ENCODE results near the gene SH3RF3. TPM values are rescaled to one million over a fixed set of nuclear protein-coding genes. Genes with fewer than 3 reads are reported as not detected.

Gene SH3RF3
- total RNA-seq, 1 donor from 2014 or later = 59.5 TPM

- Mint-ChIP-seq H3K4me3 (ENCODE audit: unreplicated experiment) (no peak overlapping the region), H3K27ac (ENCODE audit: unreplicated experiment) (no peak overlapping the region), H3K27me3 (ENCODE audit: low read depth) (no peaks in the 10 kb centered on the region), H3K4me1 (ENCODE audit: low read depth) (peaks cover 67% of the 10 kb centered on the region), H3K36me3 (ENCODE audit: low read depth) (peaks cover 3% of the 10 kb centered on the region), H3K9me3 (ENCODE audit: low read depth) (peaks cover 3% of the 10 kb centered on the region)
- no peak for DNase-seq (ENCODE audit: low spot score)
- TF ChIP-seq CTCF (IDR thresholded peaks at IDR 0.05) = no peak
These were observed 166.7 kb downstream of the SH3RF3 start for GRCh38 chr2:109295781-109296117.

- peaks cover 47% of the 10 kb centered on the region for H3K4me1 Mint-ChIP-seq (ENCODE audit: low read depth)
- peaks cover 3% of the 10 kb centered on the region for H3K36me3 Mint-ChIP-seq (ENCODE audit: low read depth)
- no peak for TF ChIP-seq CTCF (IDR thresholded peaks at IDR 0.05)
- H3K27ac Mint-ChIP-seq (ENCODE audit: unreplicated experiment) = no peak overlapping the region
- no peak overlapping the region for H3K4me3 Mint-ChIP-seq (ENCODE audit: unreplicated experiment)
- H3K9me3 Mint-ChIP-seq (ENCODE audit: low read depth) = peaks cover 3% of the 10 kb centered on the region
- H3K27me3 Mint-ChIP-seq (ENCODE audit: low read depth) = no peaks in the 10 kb centered on the region
- no peak for DNase-seq (ENCODE audit: low spot score)
These were observed 168.8 kb downstream of the SH3RF3 start for GRCh38 chr2:109297566-109298490.

GRCh38 chr2:109298851-109299250 lies 169.8 kb downstream of the SH3RF3 start:
- no peak for TF ChIP-seq CTCF (IDR thresholded peaks at IDR 0.05)
- Mint-ChIP-seq H3K4me1 (ENCODE audit: low read depth) (peaks cover 37% of the 10 kb centered on the region), H3K4me3 (ENCODE audit: unreplicated experiment) (no peak overlapping the region), H3K36me3 (ENCODE audit: low read depth) (peaks cover 3% of the 10 kb centered on the region), H3K9me3 (ENCODE audit: low read depth) (peaks cover 3% of the 10 kb centered on the region), H3K27me3 (ENCODE audit: low read depth) (no peaks in the 10 kb centered on the region), H3K27ac (ENCODE audit: unreplicated experiment) (peak overlapping the region; percentile 32)
- no peak for DNase-seq (ENCODE audit: low spot score)

DNA sequence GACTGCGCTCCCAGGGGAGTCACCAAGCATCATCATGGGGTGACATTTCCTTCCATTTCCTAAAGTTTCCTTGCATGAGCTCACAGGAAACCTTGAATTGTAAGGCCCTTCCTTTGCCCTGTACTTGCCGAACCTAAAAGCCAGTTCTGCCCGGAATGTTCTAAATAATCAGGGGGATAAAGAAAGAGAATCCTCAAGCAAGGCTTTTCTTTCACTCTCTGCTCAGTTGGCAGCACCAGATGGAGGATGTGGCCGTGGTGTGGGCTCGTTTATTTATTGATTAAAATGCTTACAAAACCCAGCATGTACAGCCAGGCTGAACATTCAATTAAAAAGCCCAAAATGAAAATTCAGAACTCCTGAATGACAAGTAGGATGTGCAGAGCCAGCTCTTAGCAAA lies 170.5 kb downstream of the SH3RF3 start:
- Mint-ChIP-seq H3K4me3 (ENCODE audit: unreplicated experiment) (no peak overlapping the region), H3K27me3 (ENCODE audit: low read depth) (no peaks in the 10 kb centered on the region), H3K9me3 (ENCODE audit: low read depth) (peaks cover 2% of the 10 kb centered on the region), H3K27ac (ENCODE audit: unreplicated experiment) (peak overlapping the region; percentile 32), H3K36me3 (ENCODE audit: low read depth) (peaks cover 2% of the 10 kb centered on the region), H3K4me1 (ENCODE audit: low read depth) (peaks cover 32% of the 10 kb centered on the region)
- TF ChIP-seq CTCF (IDR thresholded peaks at IDR 0.05) = no peak
- no peak for DNase-seq (ENCODE audit: low spot score)

DNA sequence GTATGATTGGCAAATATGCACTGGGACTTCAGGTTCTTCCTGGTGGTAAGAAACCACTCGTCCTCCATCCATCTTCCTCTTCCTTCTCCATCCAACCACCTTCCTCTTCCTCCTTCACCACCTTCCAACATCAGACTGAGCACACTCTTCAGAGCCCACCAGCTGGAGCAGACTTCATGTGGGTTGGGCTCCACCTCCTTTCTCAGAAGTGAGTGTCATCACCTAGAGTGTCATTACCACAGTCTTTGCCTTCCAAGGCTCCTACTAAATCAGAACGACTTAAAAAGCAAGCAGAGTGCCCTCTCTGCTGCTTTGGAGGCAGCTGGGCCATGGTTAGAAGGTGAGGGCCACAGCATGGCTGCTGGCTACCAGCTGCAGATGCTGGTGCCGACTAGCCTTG lies 171.6 kb downstream of the SH3RF3 start:
- Mint-ChIP-seq H3K4me1 (ENCODE audit: low read depth) (peaks cover 27% of the 10 kb centered on the region), H3K27me3 (ENCODE audit: low read depth) (no peaks in the 10 kb centered on the region), H3K9me3 (ENCODE audit: low read depth) (no peaks in the 10 kb centered on the region), H3K4me3 (ENCODE audit: unreplicated experiment) (no peak overlapping the region), H3K27ac (ENCODE audit: unreplicated experiment) (no peak overlapping the region), H3K36me3 (ENCODE audit: low read depth) (no peaks in the 10 kb centered on the region)
- DNase-seq (ENCODE audit: low spot score) = no peak
- TF ChIP-seq CTCF (IDR thresholded peaks at IDR 0.05) = no peak

Data from chondrocyte (in vitro differentiated cells).